ENCODE measurements around the gene CCDC33.
A peak's percentile ranks its signal among the peaks of the same experiment; 100 is the strongest.

CCDC33 gene

DNA sequence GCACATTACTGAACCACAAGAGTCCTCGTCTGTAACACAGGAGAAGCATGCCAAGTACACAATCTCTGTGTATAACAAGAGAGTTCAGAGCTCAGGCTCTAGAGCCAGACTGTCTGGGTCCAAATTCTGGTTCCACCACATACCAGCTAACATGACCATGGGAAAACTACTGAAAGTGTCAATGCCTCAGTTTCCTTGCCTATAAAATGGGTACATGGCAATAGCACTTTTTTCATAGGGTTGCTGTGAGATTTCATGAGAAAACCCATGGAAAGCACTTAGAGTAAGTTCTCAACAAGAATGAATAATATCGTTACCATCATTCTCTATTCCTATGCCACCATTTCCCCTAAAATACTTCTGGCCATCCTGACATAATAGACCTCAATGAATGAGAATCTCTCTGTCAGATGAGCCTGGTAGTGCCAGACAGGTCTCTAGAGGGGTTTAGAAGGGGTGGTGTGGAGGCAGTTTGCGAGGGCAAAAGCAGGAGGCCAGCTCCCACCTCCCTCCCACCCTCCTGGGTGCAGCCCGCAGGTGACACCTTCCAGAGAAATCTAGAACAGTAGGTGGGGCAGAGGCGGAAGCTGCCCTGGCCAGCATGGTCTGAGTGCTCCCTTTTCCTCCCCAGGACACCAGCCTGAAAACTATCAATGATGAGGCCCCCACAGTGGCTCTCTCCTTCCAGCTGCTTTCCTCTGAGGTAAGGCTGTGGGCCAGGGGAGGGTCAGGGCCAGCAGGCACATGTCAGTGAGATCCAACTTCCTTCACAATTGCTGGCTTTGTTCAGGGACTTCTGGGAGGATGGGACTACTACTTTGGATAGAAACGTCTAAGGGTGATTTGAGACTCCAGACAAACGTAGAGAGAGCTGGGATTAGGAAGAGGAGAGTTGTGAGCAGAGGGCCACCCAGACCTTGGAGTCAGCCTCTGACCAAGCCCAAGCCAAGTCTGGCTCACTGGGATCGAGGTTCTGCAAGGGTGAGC, 45.3 kb downstream of the CCDC33 start:
- DNase-seq (ENCODE audit: low read depth in 2 of 3, low spot score in 1 of 3) = no peak

DNA sequence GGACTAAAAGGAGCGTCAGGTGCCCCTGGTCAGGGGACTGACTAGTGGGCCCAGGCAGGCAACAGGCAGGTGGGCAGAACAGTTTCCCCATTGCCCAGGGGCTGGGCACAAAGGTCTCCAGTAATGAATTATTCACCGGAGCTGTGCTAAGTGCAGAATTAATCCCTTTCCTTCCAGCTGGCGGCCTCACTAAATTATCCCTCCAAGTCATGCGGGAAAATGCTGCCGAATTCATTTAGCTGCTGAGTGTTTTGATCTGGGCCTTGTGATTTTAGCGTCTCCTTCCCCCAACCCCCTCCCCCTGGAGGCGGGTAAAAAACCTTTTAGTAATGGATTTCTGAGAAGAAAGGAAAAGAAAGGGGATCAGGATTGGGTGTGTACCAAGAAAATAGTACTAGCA, 47.2 kb downstream of the CCDC33 start:
- no peak for DNase-seq (ENCODE audit: low read depth in 2 of 3, low spot score in 1 of 3)

DNA sequence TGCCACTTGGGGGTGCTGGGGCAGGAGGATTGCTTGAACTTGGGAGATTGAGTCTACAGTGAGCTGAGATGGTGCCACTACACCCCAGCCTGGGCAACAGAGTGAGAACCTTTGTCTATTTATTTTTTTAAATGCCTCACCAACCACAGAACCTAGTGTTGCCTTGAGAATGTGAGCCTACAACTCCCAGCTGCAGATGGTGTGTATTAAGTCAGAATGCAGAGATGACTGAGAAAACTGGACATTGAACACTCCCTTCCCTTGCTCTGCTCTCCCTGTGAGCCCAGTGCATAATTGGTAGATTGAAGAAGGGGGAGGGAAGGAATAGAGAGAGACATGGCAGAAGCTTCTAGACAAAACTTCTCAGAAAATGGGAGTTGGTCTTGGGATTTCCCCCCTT, 53.5 kb downstream of the CCDC33 start:
- DNase-seq (ENCODE audit: low read depth in 2 of 3, low spot score in 1 of 3) = no peak

DNA sequence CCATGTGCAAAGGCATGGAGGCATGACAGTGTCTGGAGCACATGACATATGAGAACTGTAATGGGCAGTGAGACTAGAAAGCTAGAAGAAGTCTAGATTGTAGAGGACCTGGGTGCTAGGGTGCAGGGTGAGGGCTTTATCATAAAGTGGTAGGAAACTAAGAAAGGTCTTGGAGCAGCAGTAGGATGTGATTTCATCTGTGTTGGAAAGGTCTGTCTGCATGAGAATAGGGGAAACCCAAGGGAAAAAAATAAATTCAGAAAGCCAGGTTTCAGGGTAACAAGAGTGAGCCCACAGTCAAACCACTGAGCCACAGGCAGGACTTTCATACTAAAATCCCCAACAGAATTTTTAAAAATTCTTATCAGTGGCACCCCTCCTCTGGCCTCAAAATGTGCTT, 54.5 kb downstream of the CCDC33 start:
- DNase-seq (ENCODE audit: low read depth in 2 of 3, low spot score in 1 of 3) = no peak

DNA sequence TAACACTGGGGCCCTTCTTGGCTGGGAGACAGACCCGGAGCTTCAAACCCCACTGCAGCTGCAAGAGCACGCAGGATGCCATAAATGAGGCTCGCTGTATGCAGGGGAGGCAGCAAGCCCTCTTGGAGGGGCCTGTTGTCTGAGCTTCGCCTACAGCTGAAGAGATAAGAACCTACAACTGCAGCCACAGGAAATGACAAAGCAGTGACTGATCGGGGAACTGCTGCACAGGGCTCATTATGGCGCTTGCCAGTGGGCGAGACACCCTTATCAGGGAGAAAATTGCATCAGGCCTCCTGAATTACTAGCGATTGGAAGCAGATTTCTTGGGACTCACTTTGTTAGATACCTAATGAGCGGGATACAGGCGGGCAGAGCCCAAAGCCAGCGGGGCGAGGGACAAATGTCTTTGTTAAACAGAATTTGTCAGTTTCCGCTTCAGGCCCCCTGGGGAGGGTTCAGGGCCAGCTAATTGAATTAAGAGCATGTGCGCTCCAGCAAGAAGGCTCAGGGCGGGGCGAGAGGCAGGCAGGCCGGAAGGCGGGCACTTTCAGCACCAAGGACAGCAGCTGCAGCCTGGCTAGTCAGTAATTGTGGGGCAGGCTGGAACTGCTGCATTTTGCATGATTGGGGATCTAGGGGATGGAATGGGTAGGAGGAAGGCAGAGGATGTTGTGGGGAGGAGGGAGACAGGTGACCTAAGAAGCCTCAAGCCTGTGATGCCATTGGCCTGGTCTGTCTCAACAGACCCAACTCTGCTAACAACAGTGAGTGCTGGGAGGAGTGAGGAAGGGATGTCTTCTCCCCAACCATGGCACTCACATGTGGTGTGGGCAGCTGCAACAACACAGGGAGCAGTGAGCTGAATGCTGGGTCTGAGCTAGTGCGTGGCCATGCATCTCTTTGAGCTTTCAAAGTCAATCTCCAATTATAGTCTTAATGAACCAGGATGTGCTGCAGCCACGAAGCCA, 55.3 kb downstream of the CCDC33 start:
- peak; percentile 67 to 80 (median 70) for DNase-seq (ENCODE audit: low read depth in 2 of 3, low spot score in 1 of 3)

DNA sequence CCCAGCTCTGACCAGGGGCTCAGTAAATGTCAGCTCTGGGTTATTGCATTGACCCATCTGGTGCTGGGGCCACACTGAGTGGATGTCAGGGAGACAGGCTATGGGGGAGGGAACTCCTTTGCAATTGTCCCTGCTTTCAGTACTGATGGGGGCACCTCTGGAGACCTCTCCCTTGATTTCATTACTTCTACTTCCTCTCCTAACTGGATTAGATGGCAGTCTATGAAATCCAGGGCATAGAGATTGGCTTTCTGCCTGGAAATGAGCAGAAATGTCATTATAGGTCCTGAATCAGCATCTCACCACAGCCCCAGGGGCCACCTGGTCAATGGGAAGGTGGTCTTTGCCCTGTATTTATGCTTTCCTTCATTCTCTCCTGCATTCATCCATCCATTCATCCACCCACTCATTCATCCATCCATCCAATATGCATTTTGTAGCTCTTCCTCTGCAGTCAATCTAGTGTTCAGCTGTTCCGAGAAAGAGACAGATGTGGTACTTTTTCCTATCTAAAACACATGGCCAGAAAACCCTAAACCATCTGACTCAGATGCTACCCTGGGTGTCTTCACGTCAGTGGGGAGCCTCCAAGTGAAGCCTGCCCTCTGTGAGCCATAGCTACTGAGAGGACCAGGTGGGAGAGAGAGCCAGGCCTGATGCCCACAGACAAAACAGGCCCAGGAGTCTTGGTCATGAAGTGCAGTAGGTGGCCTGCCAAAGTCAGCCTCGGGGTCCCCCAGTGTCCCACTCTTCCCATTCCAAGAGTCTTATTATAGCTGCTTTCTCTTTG, 57.1 kb downstream of the CCDC33 start:
- no peak for DNase-seq (ENCODE audit: low read depth in 2 of 3, low spot score in 1 of 3)

DNA sequence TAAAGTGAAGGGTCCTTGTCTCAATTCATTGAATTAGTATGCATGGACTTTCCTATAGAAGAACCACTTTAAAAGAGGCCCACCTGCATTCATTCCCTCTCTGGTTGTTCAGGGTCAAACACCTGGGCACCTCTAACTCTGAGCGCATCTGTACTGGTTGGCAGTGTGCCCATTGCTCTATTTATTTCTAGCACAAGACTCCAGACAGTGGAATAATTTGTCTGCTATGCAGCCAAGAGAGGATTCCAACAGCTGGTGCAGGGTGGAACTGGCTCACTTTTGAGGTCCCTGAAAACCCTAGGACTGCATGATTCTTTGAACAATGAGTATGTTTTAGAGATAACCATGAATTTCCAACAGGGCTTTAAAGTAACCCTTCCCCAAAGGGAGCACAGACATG, 57.9 kb downstream of the CCDC33 start:
- no peak for DNase-seq (ENCODE audit: low read depth in 2 of 3, low spot score in 1 of 3)

DNA sequence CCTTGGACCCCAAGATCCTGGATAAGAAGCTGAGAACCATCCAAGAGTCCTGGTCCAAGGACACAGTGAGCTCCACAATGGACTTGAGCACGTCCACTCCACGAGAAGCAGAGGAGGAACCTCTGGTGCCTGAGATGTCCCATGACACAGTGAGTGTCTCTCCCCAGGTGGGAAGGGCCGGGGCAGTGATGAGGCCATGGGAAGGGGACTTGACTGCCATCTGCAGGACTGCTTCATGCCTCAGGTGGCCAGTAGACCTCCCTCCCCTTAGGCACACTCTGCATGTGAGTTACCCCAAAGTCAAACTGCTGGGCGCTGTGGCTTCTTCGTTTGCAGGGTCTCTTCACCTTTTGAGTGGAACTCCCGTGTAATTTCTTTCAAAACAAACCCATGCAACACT, 59.7 kb downstream of the CCDC33 start:
- DNase-seq (ENCODE audit: low read depth in 2 of 3, low spot score in 1 of 3) = no peak

DNA sequence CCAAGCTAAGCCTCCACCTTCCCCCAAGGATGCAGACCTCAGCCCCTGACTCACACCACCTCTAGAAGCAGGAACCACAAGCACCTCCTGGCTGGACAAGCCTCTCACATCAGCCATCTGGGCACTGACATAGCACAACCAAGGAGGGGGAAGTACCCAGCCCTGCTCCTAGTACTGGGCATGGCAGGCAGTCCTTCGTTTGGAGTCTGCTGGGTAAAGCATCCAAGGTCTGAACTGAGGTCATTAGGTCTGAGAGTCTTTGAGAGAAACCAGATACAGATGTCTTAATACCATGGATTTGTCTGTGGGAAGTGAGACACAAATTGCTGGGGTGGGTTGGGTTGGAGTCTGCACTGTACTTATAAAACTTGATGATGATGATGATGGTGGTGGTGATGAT, 61.8 kb downstream of the CCDC33 start:
- DNase-seq (ENCODE audit: low read depth in 2 of 3, low spot score in 1 of 3) = no peak

DNA sequence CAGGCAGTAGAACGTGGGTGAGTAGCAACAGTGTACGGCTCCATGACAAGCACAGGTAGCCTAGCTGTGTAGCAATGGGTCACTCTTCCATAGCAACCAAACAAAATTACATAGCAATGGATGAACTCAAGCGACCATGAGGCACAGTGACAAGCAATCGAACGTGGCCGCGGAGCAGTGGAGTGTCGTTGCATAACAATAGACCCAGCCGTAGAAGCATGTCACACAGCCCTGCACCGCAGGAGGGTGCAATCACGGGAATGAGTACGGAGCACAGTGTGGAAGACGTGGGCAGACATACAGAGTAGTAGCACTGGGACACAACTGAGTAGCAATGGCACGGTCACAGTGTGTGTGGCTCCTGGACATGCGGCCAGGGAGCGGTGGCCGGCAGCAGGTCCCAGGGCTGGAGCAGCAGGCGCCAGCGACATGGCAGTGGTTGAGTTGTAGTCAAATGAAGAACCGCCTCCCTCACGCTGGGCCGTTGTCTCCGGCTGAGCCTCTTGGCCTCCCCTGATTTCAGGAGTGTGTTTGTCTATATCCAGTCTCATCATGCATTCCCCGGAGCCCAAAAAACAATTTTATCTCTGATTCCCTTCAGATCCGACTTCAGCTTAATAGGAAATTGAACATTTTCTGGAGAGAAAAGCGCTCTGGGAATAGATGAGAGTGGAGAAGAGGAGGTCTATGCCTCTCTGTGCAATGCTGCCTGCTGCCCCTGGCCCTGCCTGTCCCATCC, 64.1 kb downstream of the CCDC33 start:
- DNase-seq (ENCODE audit: low read depth in 2 of 3, low spot score in 1 of 3) = no peak

DNA sequence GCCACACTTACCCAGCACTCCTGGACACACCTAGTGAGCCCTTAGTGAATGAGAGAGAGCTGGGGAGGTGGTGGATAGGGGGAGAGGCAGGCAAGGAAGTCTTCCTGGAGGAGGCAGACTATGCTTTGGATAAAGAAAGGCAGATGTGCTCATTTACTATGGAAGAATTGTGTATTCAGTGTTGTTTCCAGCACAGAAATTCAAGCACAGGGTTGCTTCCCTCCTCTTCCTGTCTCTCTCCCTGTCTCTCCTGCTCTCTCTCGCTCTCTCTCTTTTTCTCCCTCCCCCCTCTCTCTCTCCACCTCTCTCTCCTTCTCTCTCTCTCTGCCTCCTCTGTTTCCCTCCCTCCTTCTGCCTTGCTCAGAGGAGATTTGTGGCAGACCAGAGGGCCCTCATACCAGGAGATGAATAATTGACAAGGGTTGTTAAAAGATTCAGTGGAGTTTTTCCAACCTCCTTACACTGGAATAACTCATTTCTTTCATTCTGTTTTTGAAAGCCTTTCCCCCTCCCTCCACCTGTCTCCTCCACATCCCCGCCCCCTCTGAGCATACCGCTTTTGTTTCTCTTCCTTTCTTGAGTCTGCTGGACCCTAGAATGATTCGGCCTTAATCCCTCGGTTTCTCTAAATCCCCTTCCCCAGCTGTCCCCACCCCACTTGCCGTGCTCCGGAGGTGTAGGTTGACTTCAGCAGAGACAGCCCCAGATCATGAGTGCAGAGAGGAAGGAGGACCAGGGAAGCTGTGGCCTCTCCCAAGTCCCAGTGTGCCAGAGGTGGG, 65.6 kb downstream of the CCDC33 start:
- no peak for DNase-seq (ENCODE audit: low read depth in 2 of 3, low spot score in 1 of 3)

DNA sequence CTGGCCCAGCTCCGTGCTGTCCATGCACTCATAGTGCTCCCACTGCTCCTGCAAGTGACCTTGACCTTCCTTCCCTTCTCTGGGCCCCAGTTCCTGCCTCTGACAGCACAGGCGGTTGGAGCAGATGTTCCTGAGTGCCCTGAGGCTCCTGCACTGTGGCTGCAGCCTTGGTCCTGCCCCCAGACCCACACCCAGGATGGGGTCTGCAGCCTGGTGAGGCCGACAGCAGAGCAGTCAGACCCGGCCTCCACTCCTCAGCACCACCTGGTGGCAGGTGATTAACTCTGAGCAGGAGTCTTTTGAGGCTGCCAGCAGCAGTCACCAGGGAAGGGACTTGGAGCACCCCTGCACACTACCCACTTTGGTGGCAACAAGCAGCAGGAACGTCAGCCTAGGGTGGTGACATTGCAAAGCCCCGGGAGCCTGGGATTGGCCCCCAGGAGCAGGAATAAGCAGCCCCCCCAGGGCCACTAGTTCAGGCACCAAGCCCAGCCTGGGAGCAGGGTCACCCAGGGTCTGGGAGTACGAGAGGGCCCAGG, 66.8 kb downstream of the CCDC33 start:
- DNase-seq (ENCODE audit: low read depth in 2 of 3, low spot score in 1 of 3) = peak in 1 of 3 donors; percentile 26

DNA sequence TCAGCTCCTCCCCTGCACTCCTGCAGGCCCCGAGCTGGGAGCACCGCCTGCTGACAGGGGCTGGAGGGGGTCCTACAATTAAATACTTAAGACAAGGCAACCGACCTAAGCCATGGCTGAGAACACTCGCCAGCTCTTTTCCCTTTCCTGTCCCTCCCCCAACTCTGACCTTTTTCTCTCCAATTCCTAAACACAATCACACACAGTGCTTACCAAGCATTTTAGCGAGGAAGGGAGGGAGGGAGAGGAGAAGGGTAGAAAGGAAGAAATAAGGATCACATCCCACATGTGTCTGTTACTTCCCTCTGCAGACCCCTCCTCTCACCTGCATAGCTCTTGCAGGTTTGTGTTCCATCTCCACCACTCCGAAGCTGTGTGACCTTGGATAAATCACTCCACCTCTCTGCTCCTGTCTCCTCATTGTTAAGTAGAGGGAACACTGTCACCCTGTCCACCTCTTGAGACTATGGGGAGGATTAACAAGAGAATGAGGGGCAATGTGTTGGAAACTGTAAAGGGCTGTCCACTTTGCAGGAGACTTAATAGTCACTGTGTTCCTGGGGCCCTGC, 67.7 kb downstream of the CCDC33 start:
- DNase-seq (ENCODE audit: low read depth in 2 of 3, low spot score in 1 of 3) = no peak

DNA sequence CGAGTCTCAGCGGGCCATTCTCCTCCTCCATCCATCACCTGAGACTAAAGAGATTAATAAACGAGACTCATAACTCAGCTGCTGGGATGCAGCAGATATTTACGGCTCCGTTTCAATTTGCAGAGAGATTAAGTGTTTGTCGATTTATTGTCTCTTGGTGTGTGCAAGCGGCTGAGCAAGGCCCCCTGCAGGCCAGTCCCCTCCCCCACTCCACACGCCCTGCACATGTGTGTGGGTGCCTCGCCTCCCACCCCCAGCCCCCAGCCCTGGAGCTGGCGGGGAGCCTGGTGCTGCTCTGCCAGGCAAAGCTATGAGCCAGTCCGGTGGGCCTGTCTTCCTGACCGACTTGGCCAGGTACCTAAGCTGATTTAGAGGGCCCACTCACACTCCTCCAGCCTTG, 68.3 kb downstream of the CCDC33 start:
- DNase-seq (ENCODE audit: low read depth in 2 of 3, low spot score in 1 of 3) = no peak

DNA sequence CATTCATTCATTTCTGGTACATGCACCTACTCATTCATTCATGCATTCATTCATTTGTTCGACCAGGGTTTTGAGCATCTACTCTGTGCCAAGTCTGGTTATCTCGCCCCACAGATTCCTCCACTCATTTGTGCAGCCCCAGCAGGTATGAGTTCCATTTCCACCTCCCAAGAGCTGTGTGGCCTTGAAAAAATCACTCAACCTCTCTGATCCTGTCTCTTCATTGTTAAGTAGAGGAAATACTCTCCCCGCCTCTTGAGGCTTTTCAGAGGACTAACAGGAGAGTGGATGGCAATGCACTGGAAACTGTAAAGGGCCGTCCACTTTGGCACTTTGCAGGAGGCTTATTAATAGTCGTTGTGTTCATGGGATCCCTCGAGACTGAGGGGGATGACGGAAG, 69.6 kb downstream of the CCDC33 start:
- no peak for DNase-seq (ENCODE audit: low read depth in 2 of 3, low spot score in 1 of 3)

DNA sequence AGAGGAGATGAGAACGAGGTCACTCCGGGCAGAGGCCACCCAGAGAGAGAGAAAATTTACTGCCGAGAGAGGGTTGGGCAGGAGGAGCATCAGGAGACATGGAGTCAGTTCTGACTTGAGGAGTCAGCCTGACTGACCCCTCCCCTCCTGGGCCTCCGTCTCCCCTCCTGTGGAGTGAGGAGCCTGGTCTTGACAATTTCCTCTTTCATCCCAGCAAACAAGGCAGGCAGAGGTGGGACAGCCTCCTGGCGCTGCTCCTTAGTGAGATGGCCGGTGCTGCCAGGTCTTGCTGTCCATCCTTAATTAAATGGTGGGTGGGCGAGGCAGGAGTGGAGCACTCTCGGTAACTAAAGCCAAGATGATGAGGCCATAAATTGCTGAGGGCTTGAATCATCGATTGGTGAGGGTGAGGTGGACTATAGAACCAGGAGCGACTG, 70.7 kb downstream of the CCDC33 start:
- no peak for DNase-seq (ENCODE audit: low read depth in 2 of 3, low spot score in 1 of 3)

DNA sequence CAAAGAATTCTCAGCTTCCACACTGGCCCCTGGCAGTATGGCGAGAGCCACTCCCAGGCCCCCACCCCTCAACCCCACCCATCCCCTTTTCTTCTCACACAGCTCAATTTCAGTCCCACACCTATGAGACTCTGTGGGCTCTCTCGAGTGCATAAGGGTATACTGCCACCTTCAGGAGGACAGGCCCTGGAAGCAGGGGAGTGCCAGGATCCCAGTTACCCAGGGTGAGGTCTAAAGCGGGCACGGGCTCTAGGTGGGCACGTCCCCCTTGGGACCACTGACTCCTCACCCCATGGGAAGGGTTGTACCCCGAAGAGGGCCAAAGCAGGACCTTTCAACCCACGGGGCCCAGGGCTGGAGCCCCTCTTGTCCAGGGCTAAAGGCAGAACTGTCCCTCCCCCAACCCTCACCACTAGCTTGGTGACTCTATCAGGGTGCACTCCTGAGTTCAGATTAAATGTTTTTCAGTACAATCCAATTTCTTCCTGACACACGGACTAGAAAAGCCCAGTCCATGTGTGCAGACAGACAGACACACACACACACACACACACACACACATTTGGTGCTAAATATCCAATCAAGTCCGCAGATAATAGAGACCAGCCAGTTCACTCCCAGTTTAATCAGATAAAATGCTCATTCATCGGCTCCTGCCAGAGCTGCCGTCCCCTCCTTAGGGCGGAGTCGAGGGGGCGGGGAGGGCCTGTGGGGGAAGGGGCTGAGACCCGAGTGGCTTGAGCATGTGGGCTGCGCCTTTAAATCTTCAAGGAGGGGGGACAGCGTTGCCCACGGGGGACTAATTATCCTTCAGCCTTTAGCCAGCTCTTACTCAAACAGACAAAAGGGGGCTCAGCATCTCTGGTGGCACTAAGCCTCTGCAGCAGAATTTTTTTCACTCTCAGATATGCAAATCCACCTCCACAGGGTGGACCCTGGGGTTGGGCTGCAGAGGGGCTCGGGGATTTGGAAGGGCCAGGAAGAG, 72.0 kb downstream of the CCDC33 start:
- peak in 1 of 3 donors; percentile 27 for DNase-seq (ENCODE audit: low read depth in 2 of 3, low spot score in 1 of 3)
